ENCODE results near the gene ZDHHC3. TPM values are rescaled to one million over a fixed set of nuclear protein-coding genes. Genes with fewer than 3 reads are reported as not detected.

Gene ZDHHC3
- total RNA-seq, 2 donors from 2014 or later: 152 to 171 TPM

- ATAC-seq (no peak), DNase-seq (no peak)
- intact Hi-C loops (cut with DNase I, micrococcal nuclease): no loop called here
Observed at GRCh38 chr3:44909063-44909462, 66.9 kb downstream of the ZDHHC3 start.

GRCh38 chr3:44907612-44908011, 68.4 kb downstream of the ZDHHC3 start:
- ATAC-seq (no peak), DNase-seq (no peak)
- intact Hi-C loops (cut with DNase I, micrococcal nuclease): no loop called here

GRCh38 chr3:44906997-44907396, 69.0 kb downstream of the ZDHHC3 start:
- DNase-seq (no peak), ATAC-seq (no peak)
- intact Hi-C loops (cut with DNase I, micrococcal nuclease): no loop called here

- intact Hi-C loops (cut with DNase I, micrococcal nuclease): no loop called here
- ATAC-seq (no peak), DNase-seq (no peak)
Observed at GRCh38 chr3:44905446-44906157, 70.4 kb downstream of the ZDHHC3 start.

- intact Hi-C loops (cut with DNase I, micrococcal nuclease): no loop called here
- ATAC-seq (no peak), DNase-seq (no peak)
Observed at GRCh38 chr3:44903751-44904150, 72.2 kb downstream of the ZDHHC3 start.

- DNase-seq (no peak), ATAC-seq (no peak)
- intact Hi-C loops (cut with DNase I, micrococcal nuclease): no loop called here
Observed at GRCh38 chr3:44903314-44903713, 72.7 kb downstream of the ZDHHC3 start.

- no peak for DNase-seq
Observed at GRCh38 chr3:44902628-44903027, 73.3 kb downstream of the ZDHHC3 start.

GRCh38 chr3:44899683-44900367, 76.1 kb downstream of the ZDHHC3 start:
- ATAC-seq: no peak
- DNase-seq: no peak
- intact Hi-C loops (cut with DNase I, micrococcal nuclease): no loop called here

More at GRCh38 chr3:44902628-44903027, 73.3 kb downstream of the ZDHHC3 start:
- intact Hi-C loops (cut with DNase I, micrococcal nuclease): no loop called here
- ATAC-seq: no peak

GRCh38 chr3:44896440-44896839, 79.5 kb downstream of the ZDHHC3 start:
- no peak for ATAC-seq

GRCh38 chr3:44894485-44894884, 81.5 kb downstream of the ZDHHC3 start:
- ATAC-seq (no peak), DNase-seq (no peak)
- intact Hi-C loops (cut with DNase I, micrococcal nuclease): no loop called here

More at GRCh38 chr3:44896440-44896839, 79.5 kb downstream of the ZDHHC3 start:
- intact Hi-C loops (cut with DNase I, micrococcal nuclease): no loop called here
- DNase-seq: no peak

GRCh38 chr3:44893097-44893496, 82.9 kb downstream of the ZDHHC3 start:
- intact Hi-C loops (cut with DNase I, micrococcal nuclease): no loop called here
- DNase-seq (no peak), ATAC-seq (no peak)

GRCh38 chr3:44892689-44893088, 83.3 kb downstream of the ZDHHC3 start:
- intact Hi-C loops (cut with DNase I, micrococcal nuclease): no loop called here
- no peak for DNase-seq
- ATAC-seq: no peak

GRCh38 chr3:44890852-44891251, 85.1 kb downstream of the ZDHHC3 start:
- intact Hi-C loops (cut with DNase I, micrococcal nuclease): no loop called here
- ATAC-seq (no peak), DNase-seq (no peak)

GRCh38 chr3:44890258-44890657, 85.7 kb downstream of the ZDHHC3 start:
- no peak for ATAC-seq
- intact Hi-C loops (cut with DNase I, micrococcal nuclease): no loop called here

GRCh38 chr3:44887101-44887500, 88.9 kb downstream of the ZDHHC3 start:
- DNase-seq: no peak
- no peak for ATAC-seq
- intact Hi-C loops (cut with DNase I, micrococcal nuclease): no loop called here

More at GRCh38 chr3:44890258-44890657, 85.7 kb downstream of the ZDHHC3 start:
- no peak for DNase-seq

GRCh38 chr3:44886561-44886960, 89.4 kb downstream of the ZDHHC3 start:
- no peak for DNase-seq
- ATAC-seq: no peak

GRCh38 chr3:44885618-44886017, 90.4 kb downstream of the ZDHHC3 start:
- DNase-seq: no peak
- intact Hi-C loops (cut with DNase I, micrococcal nuclease): no loop called here
- ATAC-seq: no peak

More at GRCh38 chr3:44886561-44886960, 89.4 kb downstream of the ZDHHC3 start:
- intact Hi-C loops (cut with DNase I, micrococcal nuclease): no loop called here

GRCh38 chr3:44883999-44884431, 92.0 kb downstream of the ZDHHC3 start:
- no peak for DNase-seq
- no peak for ATAC-seq
- intact Hi-C loops (cut with DNase I, micrococcal nuclease): no loop called here

GRCh38 chr3:44883213-44883955, 92.6 kb downstream of the ZDHHC3 start:
- intact Hi-C loops (cut with DNase I, micrococcal nuclease): no loop called here
- ATAC-seq: no peak
- DNase-seq: no peak

GRCh38 chr3:44880284-44880683, 95.7 kb downstream of the ZDHHC3 start:
- intact Hi-C loops (cut with DNase I, micrococcal nuclease): no loop called here
- no peak for DNase-seq
- no peak for ATAC-seq

Measured in left colon (tissue), 2 donors.